ENCODE measurements around the gene UBC. TPM values are rescaled to one million over a fixed set of nuclear protein-coding genes. Genes with fewer than 3 reads are reported as not detected.

The UBC gene
- total RNA-seq, 1 donor from 2014 or later, result 2,139 TPM

GRCh38 chr12:124947561-124948398, 33.3 kb upstream of the UBC start:
- Histone ChIP-seq H3K27me3 (ENCODE audit: control insufficient read depth, insufficient read depth, low read length) (no peaks in the 10 kb centered on the region), H3K36me3 (ENCODE audit: control insufficient read depth, insufficient read depth, low read length) (peaks cover 19% of the 10 kb centered on the region), H3K4me3 (ENCODE audit: low read depth, low read length) (no peak overlapping the region)
- FAIRE-seq (no peak), DNase-seq (ENCODE audit: low read depth) (no peak)
- TF ChIP-seq CTCF (IDR thresholded peaks at IDR 0.05; ENCODE audit: insufficient read depth, low read length, severe bottlenecking), result no peak

- FAIRE-seq (no peak), DNase-seq (ENCODE audit: low read depth) (no peak)
- no peak overlapping the region for H3K4me3 ChIP-seq (ENCODE audit: low read depth, low read length)
- H3K36me3 ChIP-seq (ENCODE audit: control insufficient read depth, insufficient read depth, low read length), result peaks cover 16% of the 10 kb centered on the region
- TF ChIP-seq CTCF (IDR thresholded peaks at IDR 0.05; ENCODE audit: insufficient read depth, low read length, severe bottlenecking), result no peak
- H3K27me3 ChIP-seq (ENCODE audit: control insufficient read depth, insufficient read depth, low read length), result no peaks in the 10 kb centered on the region
Observed at GRCh38 chr12:124947013-124947412, 32.6 kb upstream of the UBC start.

GRCh38 chr12:124946447-124946793, 32.0 kb upstream of the UBC start:
- DNase-seq (ENCODE audit: low read depth) (no peak), FAIRE-seq (no peak)
- H3K4me3 ChIP-seq (ENCODE audit: low read depth, low read length), result no peak overlapping the region
- peaks cover 16% of the 10 kb centered on the region for H3K36me3 ChIP-seq (ENCODE audit: control insufficient read depth, insufficient read depth, low read length)
- no peak for TF ChIP-seq CTCF (IDR thresholded peaks at IDR 0.05; ENCODE audit: insufficient read depth, low read length, severe bottlenecking)
- H3K27me3 ChIP-seq (ENCODE audit: control insufficient read depth, insufficient read depth, low read length), result no peaks in the 10 kb centered on the region

GRCh38 chr12:124941170-124941527, 26.7 kb upstream of the UBC start:
- peaks cover 2% of the 10 kb centered on the region for H3K36me3 ChIP-seq (ENCODE audit: control insufficient read depth, insufficient read depth, low read length)
- DNase-seq (ENCODE audit: low read depth) (no peak), FAIRE-seq (no peak)
- no peak overlapping the region for H3K4me3 ChIP-seq (ENCODE audit: low read depth, low read length)
- no peaks in the 10 kb centered on the region for H3K27me3 ChIP-seq (ENCODE audit: control insufficient read depth, insufficient read depth, low read length)
- no peak for TF ChIP-seq CTCF (IDR thresholded peaks at IDR 0.05; ENCODE audit: insufficient read depth, low read length, severe bottlenecking)

GRCh38 chr12:124940393-124941169, 26.1 kb upstream of the UBC start:
- no peaks in the 10 kb centered on the region for H3K27me3 ChIP-seq (ENCODE audit: control insufficient read depth, insufficient read depth, low read length)
- DNase-seq (ENCODE audit: low read depth) (peak; percentile 89), FAIRE-seq (no peak)
- TF ChIP-seq CTCF (IDR thresholded peaks at IDR 0.05; ENCODE audit: insufficient read depth, low read length, severe bottlenecking), result peak; percentile 95
- peak overlapping the region; percentile 11 for H3K4me3 ChIP-seq (ENCODE audit: low read depth, low read length)
- peaks cover 2% of the 10 kb centered on the region for H3K36me3 ChIP-seq (ENCODE audit: control insufficient read depth, insufficient read depth, low read length)
